Occipital lobe (tissue), 2 donors: ENCODE results near the gene ALG5. TPM values are rescaled to one million over a fixed set of nuclear protein-coding genes. Genes with fewer than 3 reads are reported as not detected.
A peak's percentile ranks its signal among the peaks of the same experiment; 100 is the strongest.

ENCODE experiments used
- DNase-seq: peaks from one replicate; lab custom pipeline; 2025; lab: John Stamatoyannopoulos, UW
- total RNA-seq: library from RNA; depleted of rRNA; stranded (reverse); fragments of >200 nt; gene quantifications from one replicate; pipeline ENCODE4 v1.2.3, GENCODE V29; 2014

ALG5 gene
- total RNA-seq, 1 donor from 2014 or later = 20.4 TPM

DNA sequence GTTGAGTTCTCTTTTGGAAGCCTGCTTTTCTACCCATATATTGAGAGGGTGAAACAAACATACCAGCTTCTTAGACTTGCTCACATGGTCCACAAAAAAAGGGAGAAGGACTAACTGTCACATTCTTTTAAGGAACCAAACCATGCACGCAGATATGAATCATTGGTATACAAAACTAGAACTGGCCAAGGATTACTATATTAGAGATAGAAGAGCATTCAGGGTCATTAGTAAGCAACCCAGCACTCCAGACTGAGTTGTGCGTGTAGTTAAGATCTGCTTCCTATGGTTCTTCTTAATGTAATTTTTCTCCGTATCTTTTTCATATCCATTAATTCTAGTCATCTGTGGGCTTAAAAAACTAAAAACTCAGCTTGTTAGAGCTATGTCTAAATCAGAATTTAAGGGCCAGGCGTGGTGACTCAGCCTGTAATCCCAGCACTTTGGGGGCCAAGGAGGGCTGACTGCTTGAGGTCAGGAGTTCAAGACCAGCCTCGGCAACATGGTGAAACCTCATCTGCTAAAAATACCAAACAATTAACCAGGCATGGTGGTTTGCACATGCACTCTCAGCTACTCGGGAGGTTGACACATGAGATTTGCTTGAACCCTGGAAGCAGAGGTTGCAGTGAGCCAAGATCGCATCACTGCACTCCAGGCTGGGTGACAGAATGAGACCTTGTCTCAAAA lies 19.6 kb downstream of the ALG5 start:
- no peak for DNase-seq

DNA sequence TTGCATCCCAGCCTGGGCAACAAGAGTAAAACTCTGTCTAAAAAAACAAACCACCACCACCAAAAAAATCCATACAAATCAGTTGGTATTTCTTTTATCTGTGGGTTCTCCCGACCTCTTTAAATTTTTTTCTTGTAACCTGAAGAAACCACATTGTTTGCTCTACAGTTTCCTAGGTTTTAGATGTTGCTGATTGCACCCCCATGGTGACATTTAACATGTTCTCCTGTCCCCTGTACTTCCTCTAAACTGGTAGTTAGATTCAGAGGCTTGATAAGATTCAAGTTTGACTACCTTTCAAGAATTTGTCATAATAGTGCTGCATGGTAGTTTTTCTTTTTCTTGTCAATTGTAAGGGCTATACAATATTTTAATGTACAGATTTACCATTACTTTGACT lies 24.0 kb downstream of the ALG5 start:
- DNase-seq = no peak

DNA sequence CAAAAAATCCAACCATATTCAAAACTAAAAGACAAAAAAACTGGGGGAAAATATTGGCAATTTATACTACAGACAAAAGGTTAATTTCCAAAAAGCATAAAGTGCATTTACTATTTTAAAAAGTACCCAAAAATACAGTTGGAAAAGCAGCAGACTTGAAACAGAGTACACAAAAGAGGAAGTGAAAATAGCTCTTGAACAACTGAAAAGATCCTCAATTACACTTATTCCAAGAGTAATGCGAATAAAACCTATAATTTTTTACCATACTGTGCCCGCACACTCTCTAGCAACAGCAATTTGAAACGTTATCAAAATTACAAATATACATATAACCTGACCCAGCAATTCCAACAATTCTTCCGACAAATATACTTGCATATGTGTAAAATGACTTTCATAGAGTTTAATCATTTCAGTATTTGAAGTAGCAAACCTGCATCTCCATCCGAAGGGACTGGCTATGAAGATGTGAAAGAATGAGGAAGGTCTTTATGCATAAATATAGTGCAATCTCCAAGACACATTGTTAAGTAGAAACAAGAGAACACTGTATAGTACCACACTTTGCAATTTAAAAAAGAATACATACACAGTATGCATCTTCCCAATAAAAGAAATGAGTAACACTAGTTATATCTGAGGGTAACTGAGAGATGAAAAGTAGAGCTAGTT lies 25.4 kb downstream of the ALG5 start:
- no peak for DNase-seq

DNA sequence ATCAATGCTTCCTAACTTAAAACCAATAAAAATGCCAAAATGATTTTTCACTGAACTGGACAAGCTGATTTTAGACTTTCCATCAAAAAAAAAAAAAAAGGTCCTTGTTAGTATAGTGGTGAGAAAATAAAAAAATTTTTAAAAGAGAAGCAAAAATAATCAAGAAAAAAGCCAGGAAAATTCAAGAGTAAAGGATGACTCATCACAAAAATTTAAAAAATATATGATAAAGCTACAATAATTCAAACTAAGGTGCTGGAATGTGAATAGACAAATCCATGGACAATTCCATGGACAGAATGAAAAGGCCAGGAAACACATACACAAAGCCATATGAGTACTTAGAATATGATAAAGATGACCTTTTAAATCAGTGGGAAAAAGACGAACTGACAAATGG lies 26.1 kb downstream of the ALG5 start:
- no peak for DNase-seq

DNA sequence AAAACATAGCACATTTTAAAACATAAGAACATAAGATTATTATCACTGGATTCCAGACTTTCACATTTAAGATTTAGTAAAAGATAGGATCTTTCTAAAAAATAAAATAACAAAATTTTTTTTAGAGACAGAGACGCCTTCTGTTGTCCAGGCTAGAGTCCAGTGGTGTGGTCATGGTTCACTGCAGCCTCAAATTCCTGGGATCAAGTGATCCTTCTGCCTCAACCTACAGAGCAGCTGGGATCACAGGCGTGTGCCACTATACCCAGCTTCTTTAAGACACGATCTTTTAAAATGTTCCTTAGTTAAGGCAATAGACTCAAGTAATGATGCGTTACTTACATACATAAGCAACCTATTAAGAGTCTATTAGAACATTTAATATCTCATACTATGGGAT lies 32.7 kb downstream of the ALG5 start:
- DNase-seq = no peak

DNA sequence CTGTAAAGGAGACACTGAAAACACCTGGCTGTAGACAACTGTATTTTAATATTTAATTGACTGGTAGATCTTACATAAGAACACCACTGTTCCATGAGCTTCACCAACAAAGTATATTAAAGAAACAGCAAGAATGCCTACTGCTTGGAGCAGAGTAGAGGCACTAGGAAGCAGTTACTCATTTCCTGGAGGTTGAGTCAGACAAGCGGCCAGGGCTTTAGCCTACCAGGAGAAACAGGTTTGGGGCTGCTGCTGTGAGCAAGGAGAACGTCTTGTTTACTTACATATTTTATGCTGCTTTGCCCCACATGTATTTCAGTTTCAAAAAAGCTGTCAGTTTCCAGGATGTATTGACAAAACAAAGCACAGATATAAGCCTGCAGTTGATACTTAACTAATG lies 33.4 kb downstream of the ALG5 start:
- no peak for DNase-seq

DNA sequence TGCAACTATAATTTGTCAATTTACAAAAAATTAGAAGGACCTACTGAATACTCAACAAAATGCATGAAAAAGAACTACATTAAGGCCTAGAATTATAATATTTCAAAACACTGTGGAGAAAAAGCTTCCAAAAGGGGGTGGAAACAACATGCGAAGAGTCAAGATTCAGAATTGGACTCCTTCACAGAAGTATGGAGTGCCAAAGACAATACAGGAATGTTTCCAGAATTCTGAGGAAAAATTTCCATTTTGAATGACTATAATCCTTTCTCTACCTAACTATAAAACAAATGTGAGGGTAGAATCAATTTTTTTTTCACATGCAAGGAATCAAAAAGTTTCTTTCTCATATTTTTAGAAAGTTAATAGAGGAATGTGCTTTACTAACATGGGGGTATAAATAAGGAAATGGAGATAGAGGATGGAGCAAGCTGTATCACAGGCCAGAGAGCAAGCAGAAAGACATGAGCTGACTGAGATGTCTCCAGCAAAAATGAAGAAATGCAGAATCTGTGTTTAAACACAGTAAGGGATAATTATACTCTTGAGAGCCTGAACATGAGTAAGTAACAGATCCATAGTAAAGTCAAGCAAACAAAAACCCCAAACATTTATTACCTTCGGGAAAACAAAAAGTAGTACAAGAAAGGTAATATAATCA lies 39.6 kb downstream of the ALG5 start:
- no peak for DNase-seq

DNA sequence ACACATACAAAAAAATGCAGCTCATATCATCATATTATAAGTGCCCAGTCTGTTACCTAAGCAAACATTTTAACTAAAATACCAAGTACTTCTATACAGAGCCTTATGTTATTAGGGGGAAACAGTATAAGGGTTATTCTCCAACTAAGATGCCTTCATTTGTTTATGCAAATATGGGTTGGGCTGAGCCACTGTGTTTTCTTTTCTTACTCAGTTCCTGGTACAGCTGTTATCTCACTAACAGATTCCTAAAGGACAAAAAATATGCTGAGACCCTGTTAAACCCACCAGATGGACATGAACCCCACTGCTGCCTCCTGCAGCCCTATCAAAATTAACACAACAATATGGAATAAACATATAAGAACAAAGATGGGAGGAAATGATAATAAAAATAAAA lies 44.6 kb downstream of the ALG5 start:
- DNase-seq = no peak

DNA sequence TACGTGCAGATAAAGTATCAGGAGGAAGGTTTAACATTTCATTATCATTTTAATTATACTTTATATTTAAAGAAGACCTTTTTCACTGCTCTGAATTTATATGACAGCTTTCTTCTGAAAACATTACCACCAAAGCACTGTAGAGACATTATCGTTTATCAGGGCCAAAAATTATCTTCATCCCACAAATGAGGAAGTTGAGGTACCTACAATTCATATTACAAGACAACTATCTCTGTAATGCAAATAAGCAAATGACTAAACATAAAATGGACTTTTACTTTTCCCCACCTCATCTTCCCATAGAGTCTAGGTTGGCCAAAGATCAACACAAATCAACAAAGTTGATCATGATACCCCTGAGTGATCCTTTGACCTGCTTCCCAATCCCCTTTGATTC lies 48.2 kb downstream of the ALG5 start:
- DNase-seq = no peak

DNA sequence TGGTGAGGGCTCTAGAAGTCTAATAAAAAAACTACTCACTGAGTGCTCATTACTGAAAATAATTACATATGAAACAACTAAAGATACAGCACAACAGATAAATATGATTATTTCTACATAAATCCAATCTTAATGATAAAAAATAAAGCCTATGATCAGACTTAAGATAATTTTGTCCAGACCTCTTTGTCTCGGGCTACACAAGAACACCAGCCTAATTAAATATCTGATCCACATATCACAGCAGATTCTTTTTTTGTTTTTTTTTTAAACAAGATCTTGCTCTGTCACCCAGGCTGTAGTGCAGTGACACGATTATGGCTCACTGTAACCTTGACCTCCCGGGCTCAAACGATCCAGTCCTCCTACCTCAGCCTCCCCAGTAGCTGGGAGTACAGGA lies 48.8 kb downstream of the ALG5 start:
- no peak for DNase-seq

DNA sequence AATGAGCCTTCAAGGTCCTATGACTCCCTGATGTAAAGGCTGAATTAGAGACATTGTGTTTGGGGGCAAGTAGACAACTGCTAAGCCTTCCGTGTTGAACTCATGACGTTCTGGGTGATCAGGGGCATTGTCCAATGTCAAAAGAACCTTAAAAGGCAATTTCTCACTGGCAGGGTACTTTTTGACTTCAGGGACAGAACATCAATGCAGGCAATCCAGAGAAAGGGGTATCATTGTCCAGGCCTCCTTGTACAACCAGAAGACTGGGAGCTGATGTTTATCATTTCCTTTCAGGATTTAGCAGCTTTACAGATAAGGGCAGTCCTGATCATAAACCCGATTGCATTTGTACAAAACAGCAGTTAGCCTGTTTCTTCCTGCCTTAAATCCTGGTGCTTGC lies 54.1 kb downstream of the ALG5 start:
- DNase-seq = no peak

DNA sequence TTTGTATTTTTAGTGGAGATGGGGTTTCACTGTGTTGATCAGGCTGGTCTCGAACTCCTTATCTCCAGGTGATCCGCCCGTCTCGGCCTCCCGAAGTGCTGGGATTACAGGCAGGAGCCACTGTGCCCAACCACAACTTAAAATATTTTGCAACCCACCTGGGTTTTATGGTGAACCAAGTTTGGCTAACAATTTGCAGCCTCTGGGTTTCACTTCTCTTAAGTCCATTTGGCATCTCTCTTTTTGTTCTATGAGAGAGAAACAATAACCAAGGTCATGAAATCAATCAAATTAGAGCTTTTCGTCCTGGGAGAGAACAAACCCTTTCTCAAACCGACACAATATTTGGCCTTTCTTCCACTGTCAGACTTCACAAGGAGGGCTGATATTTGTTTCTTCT lies 73.5 kb downstream of the ALG5 start:
- no peak for DNase-seq

DNA sequence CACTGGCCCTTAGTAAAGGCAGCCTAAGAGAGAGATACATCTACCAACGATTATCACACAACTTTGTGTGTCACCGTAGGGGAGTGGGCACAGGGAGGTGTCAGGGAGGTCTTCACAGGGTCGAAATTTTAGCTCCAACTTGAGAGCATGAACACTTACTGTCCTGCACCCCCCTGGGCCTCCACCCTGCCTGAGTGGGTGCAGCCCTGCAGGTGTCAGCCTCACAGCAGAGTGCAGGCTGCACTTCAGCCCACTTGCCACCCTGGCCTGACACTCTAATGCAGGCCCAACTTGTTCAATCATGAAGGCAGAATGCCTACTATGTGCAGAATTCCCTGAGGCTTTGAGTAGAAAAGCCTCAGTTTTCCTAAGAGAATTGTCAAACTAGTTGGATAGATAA lies 75.1 kb downstream of the ALG5 start:
- no peak for DNase-seq

DNA sequence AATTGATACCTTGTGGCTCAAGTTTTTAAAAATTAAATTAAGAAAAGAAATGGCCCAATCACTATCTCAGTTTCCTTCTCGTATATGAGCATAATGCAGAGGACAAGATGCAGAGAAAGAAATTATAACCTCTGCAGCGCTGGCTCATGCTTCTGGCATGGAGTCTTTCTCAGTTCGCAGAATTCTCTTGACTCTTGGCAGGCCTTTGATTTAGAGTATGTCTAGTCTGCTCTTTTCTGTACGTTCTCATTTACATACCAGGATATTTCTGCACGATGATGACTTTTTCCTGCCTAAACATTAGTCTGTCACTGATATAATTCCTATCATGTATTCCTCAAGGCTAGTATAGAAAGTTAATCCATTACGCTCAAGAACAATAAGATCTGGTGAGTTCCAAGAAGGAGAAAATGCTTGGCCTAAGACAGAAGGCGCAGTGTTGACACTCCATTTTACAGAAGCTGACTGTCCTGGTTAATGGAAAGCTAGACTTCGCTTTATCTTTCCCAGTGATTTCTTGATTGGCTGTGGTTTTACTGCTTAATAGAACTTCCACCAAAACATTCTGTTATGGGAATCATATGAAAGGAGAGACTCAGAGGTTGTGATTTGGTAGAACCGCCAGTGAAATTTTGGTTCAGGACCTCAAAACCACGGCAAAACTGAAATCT lies 77.4 kb downstream of the ALG5 start:
- no peak for DNase-seq

DNA sequence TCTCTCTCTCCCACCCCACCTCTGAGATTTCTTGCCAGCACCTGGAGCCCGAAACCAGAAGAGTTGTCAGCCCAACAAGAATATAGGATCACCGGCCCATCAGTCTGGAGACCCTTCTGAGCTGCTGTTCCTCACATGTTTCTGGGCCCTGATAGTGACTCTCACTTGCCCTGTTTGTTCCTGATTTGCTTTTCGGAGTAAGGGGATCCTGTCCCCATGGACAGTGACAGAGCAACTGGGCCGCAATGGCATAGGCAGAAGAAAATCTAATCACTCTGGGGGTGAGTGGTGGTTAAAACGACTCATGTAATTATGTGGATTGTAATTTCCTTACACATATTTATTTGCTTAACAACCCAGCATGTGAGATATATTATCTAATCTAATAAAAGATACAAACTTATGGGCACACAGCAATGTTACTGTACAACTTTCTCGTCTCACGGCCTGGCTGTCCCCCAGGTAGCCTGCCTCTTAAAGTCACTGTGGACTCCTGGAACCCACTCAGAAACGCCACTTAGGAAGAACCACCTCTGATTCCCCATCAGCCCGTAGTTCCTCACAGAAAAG lies 78.4 kb downstream of the ALG5 start:
- DNase-seq = no peak

DNA sequence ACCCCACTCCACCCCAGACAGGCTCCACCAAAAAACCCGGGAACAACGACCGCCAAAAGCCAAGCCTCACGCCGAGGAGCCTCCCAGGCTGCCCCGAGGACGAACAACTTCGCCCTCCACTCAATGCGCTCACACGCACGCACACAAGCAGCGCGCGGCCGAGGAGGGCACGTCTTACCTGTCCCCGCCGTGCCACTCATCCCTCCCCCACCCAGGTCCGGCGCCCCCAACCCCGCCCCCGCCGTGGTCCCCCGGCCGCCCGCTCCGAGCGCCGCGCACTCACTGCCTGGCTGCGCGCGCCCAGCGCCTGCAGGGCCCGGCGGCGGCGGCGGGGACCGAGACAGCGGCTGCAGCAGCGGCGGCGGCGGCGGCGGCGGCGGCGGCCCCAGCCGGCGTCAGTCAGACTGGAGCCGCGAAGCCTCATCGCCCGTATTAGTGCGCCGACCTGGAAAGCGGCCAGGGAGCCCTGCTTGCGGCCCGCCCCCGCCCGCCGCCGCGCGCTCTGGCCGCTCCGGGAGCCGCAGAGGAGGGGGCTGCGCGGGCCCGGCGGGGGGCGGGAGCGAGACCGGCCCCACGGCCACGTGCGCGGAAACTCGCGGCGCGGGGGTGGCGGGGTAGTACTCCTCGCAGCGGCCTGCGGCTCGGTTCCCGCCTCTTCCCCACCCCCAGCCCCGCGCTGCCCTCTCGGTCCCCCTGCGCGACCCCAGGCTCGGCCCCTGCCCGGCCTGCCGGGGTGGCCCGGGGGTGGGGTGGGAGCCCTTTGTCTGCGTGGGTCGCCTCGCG lies 79.1 kb downstream of the ALG5 start, which contains the start of gene SMAD9:
SMAD9 (minus strand) TSS at position 406 of the 783 bp plus-strand sequence. CDS start 40,549 bp downstream, outside the sequence.
- DNase-seq = peak; percentile 9

DNA sequence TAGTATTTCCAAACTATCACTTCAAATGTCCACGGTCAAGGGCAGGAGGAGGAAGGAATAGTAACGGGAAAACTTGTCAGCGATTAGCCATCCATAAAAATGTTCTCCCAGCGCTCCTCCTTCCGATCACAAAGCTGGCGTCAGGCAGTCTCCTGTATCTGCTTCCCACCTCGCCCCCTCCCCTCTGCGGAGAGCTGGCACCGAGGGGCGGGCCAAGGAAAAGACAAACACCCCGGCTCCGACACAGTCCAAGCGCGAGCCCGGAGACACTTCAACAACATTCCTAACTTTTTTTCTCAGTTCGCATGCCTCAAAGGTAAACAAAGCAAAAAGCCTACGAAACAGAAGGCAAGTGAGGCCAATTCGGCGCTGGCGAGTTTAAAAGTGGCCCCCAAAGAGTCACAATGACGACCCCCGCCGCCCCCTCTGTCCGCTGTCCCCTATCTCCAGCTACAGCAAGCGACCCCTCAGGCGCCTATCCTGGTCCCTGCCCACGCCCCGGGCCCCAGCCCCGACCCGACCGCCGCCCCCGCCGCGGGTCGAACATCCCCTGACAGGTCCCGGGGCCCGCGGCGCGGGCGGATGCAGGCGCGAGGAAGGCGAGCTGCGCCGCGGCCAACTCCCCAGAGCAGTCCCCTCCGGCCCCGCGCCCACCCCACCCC lies 79.8 kb downstream of the ALG5 start:
- no peak for DNase-seq

DNA sequence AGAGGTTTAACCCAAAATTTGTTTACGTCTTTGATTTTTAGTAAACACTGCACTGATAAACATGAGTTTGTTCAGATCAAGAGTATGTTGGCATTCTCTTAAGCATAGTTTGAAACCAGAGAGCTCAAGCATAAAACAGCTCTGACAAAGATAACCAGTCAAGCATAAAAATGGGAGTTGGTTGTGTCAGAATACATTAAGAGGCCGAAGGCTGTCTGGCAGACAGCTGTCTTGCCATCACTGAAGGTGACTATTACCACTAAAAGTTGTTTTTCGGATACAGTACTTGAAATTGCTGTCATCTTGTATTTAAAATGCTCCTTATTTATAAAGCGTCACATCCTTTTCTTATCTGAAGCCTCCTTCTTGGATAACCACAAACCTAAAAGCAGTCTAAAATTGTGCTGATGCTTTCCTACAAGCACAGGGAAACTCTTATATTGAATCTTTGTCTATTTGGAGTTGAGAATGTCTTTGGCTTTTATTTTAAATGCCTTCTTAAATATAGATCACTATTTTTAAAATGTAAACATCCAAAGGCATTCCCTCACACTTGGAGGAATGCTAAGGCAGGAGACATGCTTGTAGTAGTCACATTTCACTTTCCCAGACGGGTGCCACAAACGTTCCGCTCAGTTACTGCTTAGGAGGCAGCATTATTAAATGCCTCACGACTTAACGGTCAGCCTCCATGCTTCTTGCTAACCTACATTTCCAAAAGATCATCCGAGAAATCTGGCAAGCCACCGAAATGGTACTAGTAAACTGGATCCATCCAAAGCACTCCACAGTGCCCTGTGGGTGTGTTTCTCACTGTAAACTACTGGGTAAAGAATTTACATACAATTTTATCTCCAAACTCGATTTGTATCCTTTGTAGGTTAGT lies 80.7 kb downstream of the ALG5 start:
- DNase-seq = peak; percentile 14

DNA sequence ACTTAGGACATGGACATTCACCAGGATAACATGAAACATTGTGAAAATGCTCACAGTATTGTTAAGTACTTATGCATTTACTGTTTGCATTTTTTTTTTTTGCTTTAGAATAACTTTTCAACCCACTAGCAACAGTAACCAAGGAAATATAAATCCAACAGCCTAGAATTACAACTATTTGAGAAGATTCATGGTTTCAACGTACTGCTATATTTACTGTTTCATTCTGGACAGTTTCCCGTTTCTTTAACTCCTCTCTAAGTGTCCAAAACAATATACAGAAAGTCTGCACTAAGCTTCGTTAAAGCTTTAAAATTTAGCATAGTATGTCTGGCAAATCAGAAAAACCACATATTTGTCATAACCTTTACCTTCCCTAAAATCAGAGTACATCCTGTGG lies 81.8 kb downstream of the ALG5 start:
- DNase-seq = no peak
